DND-41 (cell line): ENCODE measurements around the gene PCK2.

Experiments used
- ATAC-seq: fragments of 200-7000 bp; cut with Tn5 transposase; 3 replicates; pipeline ENCODE4 v1.9.1; 2021; ENCODE audit warnings: low read depth; ENCODE audit not compliant: insufficient read depth
- DNase-seq: peaks from one replicate; pipeline ENCODE4 v3.0.0-alpha.2; 2020
- H2AFZ ChIP-seq: 2 replicates; pipeline ENCODE4 v1.6.0; 2012; ENCODE audit warnings: low read depth, low read length
- H3K27ac ChIP-seq: 2 replicates; pipeline ENCODE4 v1.5.1; 2012; ENCODE audit warnings: low read length, inconsistent platforms
- H3K27me3 ChIP-seq: fragments of 200-600 bp; sonication (generic); 2 replicates; pipeline ENCODE4 v1.6.0; 2012; ENCODE audit warnings: low read length, mild to moderate bottlenecking, inconsistent platforms; ENCODE audit not compliant: insufficient read depth, poor library complexity
- H3K36me3 ChIP-seq: 2 replicates; pipeline ENCODE4 v1.5.1; 2012; ENCODE audit warnings: low read length, inconsistent platforms; ENCODE audit not compliant: insufficient read depth
- H3K4me1 ChIP-seq: 2 replicates; pipeline ENCODE4 v1.5.1; 2012; ENCODE audit warnings: mild to moderate bottlenecking, low read length; ENCODE audit not compliant: insufficient read depth
- H3K4me2 ChIP-seq: 2 replicates; pipeline ENCODE4 v1.6.0; 2012; ENCODE audit warnings: mild to moderate bottlenecking, moderate library complexity, low read length, inconsistent platforms; ENCODE audit not compliant: insufficient read depth
- H3K4me3 ChIP-seq, 2 experiments: fragments of 200-600 bp in 1 of 2; shearing (Covaris generic) in 1 of 2; 2 replicates each; pipeline ENCODE4 v1.5.1; 2012 to 2016; ENCODE audit warnings: inconsistent platforms in 2 of 2, low read length in 2 of 2, mild to moderate bottlenecking in 2 of 2, low read depth in 1 of 2, moderate library complexity in 1 of 2
- H3K79me2 ChIP-seq: 2 replicates; pipeline ENCODE4 v1.6.0; 2012; ENCODE audit warnings: low read length, inconsistent platforms; ENCODE audit not compliant: insufficient read depth
- H3K9ac ChIP-seq: 2 replicates; pipeline ENCODE4 v1.6.0; 2012; ENCODE audit warnings: low read depth, mild to moderate bottlenecking, inconsistent platforms, low read length, moderate library complexity
- H3K9me3 ChIP-seq: 2 replicates; pipeline ENCODE4 v1.5.1; 2012; ENCODE audit warnings: low read length, moderate library complexity, mild to moderate bottlenecking, inconsistent platforms; ENCODE audit not compliant: insufficient read depth, severe bottlenecking
- H4K20me1 ChIP-seq: 2 replicates; pipeline ENCODE4 v1.6.0; 2012; ENCODE audit warnings: low read length; ENCODE audit not compliant: insufficient read depth
- EZH2 ChIP-seq: IDR thresholded peaks from 3 replicates; pipeline ENCODE4 v1.6.1; 2012; ENCODE audit warnings: borderline replicate concordance, low read depth, mild to moderate bottlenecking, moderate library complexity, low read length, inconsistent platforms; ENCODE audit not compliant: severe bottlenecking
- TF ChIP-seq, protein P1 (sequence below): IDR thresholded peaks from 2 replicates; pipeline ENCODE4 v1.5.1; 2012; ENCODE audit warnings: borderline replicate concordance, low read length, moderate library complexity, mild to moderate bottlenecking; ENCODE audit not compliant: poor library complexity, severe bottlenecking; ENCODE audit errors: extremely low read depth

Gene PCK2

DNA sequence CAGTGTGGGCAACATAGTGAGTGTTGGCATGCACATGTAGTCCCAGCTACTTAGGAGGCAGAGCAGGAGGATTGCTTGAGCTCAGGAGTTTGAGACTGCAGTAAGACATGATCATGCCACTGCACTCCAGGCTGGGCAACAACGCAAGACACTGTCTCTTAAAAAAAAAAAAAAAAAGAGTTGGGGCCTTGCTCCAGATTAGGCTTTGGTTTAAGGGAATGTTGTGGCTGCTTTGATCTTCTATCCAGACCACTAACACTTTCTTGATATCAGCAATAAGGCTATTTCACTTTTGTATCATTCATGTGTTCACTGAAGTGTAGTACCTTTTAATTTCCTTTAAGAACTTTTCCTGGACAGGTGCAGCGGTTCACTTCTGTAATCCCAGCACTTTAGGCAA is 33.6 kb downstream of the PCK2 start:
- Histone ChIP-seq H3K4me1 (no peaks in the 10 kb centered on the region), H3K4me2 (no peak overlapping the region), H3K27me3 (no peaks in the 10 kb centered on the region), H3K4me3 (no peak overlapping the region), H2AFZ (no peak overlapping the region), H3K27ac (no peak overlapping the region), H3K79me2 (no peaks in the 10 kb centered on the region), H3K36me3 (peaks cover 17% of the 10 kb centered on the region), H3K9ac (no peak overlapping the region), H4K20me1 (no peaks in the 10 kb centered on the region), H3K9me3 (no peaks in the 10 kb centered on the region)
- DNase-seq, result no peak
- ATAC-seq, result no peak
- TF ChIP-seq, protein P1, sequence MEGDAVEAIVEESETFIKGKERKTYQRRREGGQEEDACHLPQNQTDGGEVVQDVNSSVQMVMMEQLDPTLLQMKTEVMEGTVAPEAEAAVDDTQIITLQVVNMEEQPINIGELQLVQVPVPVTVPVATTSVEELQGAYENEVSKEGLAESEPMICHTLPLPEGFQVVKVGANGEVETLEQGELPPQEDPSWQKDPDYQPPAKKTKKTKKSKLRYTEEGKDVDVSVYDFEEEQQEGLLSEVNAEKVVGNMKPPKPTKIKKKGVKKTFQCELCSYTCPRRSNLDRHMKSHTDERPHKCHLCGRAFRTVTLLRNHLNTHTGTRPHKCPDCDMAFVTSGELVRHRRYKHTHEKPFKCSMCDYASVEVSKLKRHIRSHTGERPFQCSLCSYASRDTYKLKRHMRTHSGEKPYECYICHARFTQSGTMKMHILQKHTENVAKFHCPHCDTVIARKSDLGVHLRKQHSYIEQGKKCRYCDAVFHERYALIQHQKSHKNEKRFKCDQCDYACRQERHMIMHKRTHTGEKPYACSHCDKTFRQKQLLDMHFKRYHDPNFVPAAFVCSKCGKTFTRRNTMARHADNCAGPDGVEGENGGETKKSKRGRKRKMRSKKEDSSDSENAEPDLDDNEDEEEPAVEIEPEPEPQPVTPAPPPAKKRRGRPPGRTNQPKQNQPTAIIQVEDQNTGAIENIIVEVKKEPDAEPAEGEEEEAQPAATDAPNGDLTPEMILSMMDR, result no peak
- no peak for TF ChIP-seq EZH2

GRCh38 chr14:24129410-24129998 is 35.4 kb downstream of the PCK2 start:
- Histone ChIP-seq H3K36me3 (no peaks in the 10 kb centered on the region), H3K4me1 (no peaks in the 10 kb centered on the region), H3K27me3 (no peaks in the 10 kb centered on the region), H2AFZ (no peak overlapping the region), H3K9me3 (no peaks in the 10 kb centered on the region), H3K79me2 (no peaks in the 10 kb centered on the region), H3K4me2 (no peak overlapping the region), H4K20me1 (no peaks in the 10 kb centered on the region), H3K4me3 (no peak overlapping the region), H3K9ac (no peak overlapping the region), H3K27ac (no peak overlapping the region)
- DNase-seq (no peak), ATAC-seq (no peak)
- TF ChIP-seq EZH2, result no peak
- TF ChIP-seq, protein P1, result no peak

- H3K4me1 ChIP-seq, result peaks cover 2% of the 10 kb centered on the region
- H3K4me3 ChIP-seq, result no peak within 1 kb of the TSS
- no peak for DNase-seq
- TF ChIP-seq, protein P1, result no peak
- no peak for TF ChIP-seq EZH2
- H2AFZ ChIP-seq, result no peak within 1 kb of the TSS
- H3K79me2 ChIP-seq, result no peaks in the 10 kb centered on the region
- no peak within 1 kb of the TSS for H3K9ac ChIP-seq
- H3K27me3 ChIP-seq, result no peaks in the 10 kb centered on the region
- no peaks in the 10 kb centered on the region for H3K9me3 ChIP-seq
- no peak for ATAC-seq
- no peaks in the 10 kb centered on the region for H3K36me3 ChIP-seq
- H3K27ac ChIP-seq, result no peak within 1 kb of the TSS
- H4K20me1 ChIP-seq, result no peaks in the 10 kb centered on the region
- no peak within 1 kb of the TSS for H3K4me2 ChIP-seq
These were observed 36.2 kb downstream of the PCK2 start, which contains the start of gene FITM1 for GRCh38 chr14:24130380-24130716. Gene FITM1, plus strand, starts transcription at chr14:24130659. Its CDS starts 905 bp downstream, at chr14:24131564.
